Esophagus mucosa (tissue), 1 donor: ENCODE data around the gene CPT1A. TPM values are rescaled to one million over a fixed set of nuclear protein-coding genes. Genes with fewer than 3 reads are reported as not detected.
A peak's percentile ranks its signal among the peaks of the same experiment; 100 is the strongest.

ENCODE experiments used
- ATAC-seq: fragments of 200-7000 bp; cut with Tn5 transposase; one replicate; pipeline ENCODE4 v1.9.1; 2020
- total RNA-seq: library from RNA; stranded (reverse); gene quantifications from one replicate; pipeline ENCODE4 v1.2.4, GENCODE V29; 2023
- donor health status: DM: yes; HTN: yes; CAD: no.

CPT1A gene
- total RNA-seq, 1 donor from 2014 or later = 23.9 TPM

DNA sequence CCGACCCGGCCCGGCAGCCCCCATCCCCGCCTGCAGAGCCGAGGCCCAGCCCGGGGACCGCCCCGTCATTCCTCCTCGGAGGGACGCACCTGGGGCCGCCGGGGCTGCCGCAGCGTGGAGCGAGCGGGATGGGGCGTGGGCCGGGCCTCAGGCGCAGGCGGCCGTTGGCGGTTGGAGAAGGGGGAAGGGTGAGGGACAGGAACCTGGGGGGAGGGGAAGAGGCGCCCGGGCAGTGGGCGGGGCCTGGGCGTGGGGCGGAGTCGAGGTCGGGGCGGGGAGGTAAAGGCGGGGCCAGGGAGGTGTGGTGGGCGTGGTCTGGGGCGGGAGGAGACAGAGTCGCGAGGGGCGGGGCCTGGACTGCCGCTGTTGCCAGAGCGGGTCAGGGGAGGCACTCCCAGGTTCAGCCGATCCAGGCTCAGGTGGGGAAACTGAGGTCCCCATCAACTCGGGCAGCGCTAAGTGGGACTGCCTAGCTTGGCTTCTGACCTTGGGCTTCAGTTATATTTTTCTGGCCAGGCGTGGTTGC is 90.3 kb downstream of the CPT1A start, which contains the start of gene TESMIN:
TESMIN (minus strand) TSS at position 190 of the 526 bp plus-strand sequence. CDS start 860 bp downstream, outside the sequence.
- ATAC-seq = peak; percentile 99

GRCh38 chr11:68751004-68751325 is 90.8 kb downstream of the CPT1A start:
- ATAC-seq = peak; percentile 8

DNA sequence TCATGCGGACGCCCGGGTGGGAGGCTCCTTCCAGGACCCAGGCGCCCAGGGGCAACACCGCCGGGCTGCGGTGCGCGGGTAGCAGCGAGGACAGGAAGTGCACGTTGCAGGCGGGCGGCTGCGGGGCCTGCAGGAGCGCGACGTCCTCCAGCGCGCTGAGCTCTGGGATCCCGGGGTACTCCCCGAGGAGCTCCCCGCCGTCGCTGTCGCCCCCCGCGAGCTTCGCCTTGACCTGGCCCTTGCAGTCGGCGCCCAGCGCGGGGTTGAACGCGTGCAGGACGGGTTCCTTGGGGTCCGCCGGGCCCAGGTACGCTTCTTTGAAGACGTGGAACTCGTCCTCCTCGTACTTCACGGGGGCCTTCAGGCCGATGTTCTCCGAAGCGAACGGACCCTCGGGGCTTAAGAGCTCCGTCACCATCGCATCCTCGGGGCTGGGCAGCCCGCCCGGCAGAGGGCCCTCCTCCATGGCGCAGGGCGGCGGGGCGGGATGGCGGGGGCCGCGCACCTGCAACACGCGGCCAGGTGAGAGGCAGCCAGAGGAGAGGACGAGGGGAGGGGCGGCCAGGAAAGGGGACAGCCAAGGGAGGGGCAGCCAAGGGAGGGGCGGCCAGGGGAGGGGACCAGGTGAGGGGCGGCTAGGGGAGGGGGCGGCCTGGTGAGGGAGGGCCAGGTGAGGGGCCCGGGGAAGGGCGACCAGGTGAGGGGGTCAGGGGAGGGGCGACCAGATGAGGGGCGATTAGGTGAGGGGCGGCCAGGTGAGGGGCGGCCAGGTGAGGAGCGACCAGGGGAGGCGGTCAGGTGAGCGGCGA is 91.3 kb downstream of the CPT1A start:
- no peak for ATAC-seq

DNA sequence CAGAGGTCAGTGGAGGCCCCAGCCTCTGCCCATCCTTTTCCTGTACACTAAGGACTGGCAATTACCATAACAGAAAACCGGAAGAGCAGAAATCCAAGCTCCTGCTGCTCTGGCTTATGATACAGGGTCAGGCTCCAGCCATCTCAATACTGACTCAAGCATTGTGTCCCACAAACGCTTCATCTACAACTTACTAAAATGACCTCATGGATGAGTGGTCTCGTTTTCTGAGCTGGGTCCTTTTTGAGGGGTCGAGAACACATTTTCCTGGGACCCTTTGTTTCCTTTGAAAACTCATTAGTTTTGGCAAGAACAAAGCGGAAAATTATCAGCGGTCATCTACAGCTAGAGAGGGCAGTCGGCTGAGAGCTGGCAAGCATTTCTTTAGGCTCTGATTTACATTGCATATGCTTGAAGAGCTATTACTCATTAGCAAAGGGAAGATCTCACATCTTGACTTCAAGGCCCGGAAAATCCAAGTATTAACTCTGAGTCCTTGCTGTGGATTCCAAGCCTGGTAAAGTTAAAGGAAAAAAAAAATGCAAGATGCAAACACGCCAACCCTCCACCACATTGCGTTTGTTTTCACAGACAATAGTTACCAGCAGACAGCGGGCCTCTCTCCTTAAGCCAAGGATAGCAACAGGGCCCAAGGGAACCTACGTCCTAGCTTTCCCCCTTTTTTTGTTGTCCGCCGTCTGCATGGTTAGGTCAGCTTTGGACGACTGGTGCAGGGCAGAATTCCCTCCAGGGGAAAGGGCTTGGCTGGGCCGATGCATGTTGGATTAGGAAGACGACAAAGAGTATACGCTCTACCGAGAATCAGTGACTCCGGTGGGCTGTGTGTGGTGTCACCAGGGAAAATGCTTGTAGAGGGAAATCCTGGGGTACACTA is 92.2 kb downstream of the CPT1A start:
- no peak for ATAC-seq

- ATAC-seq = no peak
Measured at GRCh38 chr11:68748061-68748460, 93.7 kb downstream of the CPT1A start.

DNA sequence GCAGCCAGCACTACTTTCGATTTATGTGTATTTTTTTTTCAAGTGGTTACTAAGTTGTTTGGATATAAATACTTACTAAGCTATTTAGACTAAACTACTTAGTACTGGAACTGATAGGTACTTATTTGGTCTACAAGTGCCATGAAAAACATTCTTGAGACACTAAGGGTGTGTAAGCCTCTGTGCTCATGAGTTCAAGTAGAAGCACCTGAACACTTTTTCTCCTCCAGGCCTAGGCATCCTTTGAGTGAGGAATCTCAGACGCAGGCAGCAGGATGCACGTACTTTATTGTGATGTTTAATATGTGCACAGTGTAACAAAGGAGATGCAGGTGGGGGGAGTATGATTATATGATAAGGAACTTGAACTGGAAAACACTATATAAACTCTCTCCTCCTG is 98.2 kb downstream of the CPT1A start:
- ATAC-seq = no peak

DNA sequence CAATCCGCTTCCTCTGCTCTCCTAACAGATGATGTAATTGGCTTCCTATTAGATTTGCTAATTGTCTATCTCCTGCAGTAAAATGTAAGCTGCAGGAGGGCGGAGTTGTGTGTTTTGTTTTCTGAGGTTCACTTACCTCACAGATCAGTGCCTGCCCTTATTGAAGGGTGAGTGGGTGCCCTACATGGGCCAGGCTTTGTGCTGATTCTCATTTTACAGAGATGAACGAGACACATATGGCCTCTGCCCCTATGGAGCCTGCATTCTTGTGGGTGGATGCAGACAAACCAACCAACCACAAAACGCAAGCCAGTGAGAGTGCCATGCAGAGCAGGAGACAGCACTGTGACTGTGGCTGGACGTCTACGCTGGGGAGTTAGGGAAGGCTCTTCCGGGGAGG is 100.3 kb downstream of the CPT1A start:
- ATAC-seq = no peak

GRCh38 chr11:68735646-68736045 is 106.1 kb downstream of the CPT1A start:
- no peak for ATAC-seq

DNA sequence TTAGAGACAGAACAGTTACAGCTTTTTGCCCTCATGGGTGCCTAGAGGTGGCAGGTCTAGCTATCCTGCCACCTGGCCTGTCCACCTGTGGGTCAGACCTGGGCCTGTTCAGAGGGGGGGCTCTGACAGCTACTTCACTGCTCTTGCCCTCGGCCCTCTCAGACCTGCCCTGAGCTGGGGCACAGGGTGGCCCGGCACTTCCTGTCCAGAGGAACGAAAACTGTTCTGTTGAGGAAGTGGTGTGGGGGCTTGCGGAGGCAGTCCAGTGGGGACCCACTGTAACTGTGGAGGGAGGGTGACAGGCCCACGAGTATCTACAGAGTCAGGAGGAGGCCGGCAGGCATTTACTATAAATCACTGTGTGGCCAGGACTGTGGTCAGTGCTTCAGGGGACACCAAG is 106.6 kb downstream of the CPT1A start:
- ATAC-seq = peak; percentile 17

DNA sequence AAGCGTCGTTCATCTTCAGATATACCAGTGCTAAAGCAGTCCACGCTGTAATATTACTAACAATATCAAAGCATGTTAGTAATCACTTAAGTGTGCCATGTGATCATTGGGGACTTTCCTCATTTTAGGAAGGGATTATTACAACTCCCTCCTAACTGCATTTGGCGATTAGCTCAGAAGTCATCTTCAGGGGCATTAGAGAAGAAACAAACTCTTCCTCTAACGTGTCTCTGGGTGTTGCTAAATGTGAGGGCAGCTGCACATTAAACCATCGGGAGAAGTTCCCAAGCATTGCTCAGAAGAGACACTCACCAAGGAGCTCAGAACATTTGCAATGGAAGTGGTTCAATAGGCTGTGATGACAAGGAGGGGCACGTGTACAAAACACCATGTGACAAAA is 107.6 kb downstream of the CPT1A start:
- no peak for ATAC-seq

DNA sequence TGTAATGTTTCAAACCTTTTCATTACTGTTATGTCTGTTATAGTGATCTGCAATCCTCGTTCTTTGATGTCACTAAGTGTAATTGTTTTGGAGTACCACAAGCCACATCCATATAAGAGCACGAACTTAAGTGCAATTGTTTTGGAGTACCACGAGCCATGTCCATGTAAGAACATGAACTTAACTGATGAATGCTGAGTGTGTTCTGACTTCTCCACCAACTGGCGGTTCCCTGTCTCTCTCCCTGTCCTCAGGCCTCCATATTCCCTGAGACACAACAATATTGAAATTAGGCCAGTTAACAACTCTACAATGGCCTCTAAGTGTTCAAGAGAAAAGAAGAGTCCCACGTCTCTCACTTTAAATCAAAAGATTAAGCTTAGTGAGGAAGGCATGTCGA is 113.9 kb downstream of the CPT1A start:
- no peak for ATAC-seq

- no peak for ATAC-seq
Measured at GRCh38 chr11:68724293-68724692, 117.4 kb downstream of the CPT1A start.

DNA sequence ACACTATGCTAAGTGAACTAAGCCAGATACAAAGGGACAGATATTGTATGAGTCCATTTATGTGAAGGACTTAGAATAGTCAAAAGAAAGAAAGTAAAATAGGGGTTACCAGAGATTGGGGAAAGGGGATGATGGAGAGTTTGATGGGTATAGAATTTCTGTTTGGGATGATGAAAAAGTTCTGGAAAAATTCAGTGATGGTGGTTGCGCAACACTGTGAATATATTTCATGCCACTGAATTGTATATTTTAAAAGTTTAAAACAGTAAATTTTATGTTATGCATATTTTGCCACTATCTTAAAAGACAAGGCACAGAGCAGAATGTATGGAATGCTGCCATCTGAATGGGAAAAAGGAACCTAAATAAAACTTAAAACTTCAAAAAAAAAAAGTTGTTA is 119.6 kb downstream of the CPT1A start:
- no peak for ATAC-seq

DNA sequence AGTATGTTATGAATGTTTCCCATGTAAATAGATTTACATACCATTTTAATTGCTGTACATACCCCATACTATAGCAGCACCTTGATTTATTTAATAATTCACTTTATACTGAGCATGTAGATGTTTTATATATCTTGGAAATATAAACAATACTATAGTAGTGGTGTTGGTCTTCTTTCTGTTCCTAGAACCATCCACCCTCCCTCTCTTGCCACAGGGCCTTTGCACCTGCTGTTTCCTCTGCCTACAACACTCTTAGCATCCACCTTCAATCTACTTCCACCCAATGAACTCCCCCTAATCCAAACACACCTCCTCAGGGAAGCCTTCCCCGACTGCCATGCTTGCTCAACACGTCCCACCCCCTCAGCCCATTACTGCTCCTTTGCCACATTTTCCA is 120.6 kb downstream of the CPT1A start:
- no peak for ATAC-seq

DNA sequence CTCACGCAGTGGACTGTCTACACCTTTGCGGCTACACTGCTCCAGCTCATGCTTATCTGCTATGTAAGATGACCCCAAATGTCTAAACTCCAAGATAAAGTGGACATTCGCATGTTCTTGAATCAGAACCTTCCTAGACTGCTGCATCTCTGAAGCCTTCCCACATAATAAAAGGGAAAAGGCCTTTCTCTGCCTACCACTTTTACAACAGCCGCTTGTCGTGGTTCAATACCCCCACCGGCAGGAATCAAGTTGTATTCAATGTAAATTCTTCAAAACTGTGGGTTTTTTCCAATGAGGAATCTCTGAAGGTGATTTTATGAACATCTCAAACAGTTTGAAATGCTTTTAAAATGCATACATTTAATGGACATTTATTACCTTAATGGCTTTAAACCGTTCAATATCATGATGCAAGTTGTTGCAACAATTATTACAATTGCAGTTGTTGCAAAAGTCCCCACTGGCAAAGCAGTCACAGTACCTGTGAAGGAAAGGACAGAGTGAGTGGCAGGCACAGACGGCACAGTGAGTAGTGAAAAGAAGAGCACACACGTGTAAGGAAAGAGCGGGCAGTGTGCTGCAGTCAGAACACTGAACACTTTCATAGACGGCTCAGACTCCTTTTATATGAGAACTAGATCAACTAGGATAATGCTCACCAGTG is 126.1 kb downstream of the CPT1A start:
- no peak for ATAC-seq

DNA sequence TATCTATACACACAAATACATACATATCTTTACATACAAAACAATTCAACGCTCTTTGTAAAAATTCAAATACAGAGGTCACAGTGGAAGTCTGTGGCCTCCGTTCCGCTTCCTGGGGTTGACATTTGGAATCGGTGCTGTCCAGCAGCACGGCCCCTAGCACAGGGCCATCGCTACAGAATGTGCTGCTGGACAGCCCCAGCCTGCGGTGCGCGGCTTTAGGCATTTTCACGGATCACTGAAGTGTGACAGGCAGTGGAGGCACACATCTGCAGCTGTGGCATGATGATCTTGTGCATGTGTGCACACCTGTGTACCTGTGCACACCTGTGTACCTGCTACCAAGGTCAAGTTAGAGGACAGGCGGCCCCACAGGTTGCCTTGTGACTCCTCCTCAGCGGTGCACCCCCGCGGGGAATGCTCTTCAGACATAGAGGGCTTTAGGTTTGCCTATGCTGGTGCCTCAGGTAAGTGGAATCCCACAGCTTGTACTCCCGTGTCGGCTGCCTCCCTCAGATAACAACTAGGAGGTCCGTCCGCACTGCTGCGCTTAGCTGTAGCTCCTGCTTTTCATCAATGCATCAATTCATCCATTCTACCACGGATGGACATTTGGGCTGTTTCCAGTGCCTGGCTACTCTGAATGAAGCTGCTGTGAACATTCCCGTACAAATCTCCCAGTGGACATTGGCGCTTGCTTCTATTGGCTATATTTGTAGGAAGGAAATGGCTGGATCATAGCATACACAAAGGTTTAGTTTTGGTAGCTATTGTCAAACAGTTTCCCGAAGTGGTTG is 127.5 kb downstream of the CPT1A start:
- no peak for ATAC-seq

DNA sequence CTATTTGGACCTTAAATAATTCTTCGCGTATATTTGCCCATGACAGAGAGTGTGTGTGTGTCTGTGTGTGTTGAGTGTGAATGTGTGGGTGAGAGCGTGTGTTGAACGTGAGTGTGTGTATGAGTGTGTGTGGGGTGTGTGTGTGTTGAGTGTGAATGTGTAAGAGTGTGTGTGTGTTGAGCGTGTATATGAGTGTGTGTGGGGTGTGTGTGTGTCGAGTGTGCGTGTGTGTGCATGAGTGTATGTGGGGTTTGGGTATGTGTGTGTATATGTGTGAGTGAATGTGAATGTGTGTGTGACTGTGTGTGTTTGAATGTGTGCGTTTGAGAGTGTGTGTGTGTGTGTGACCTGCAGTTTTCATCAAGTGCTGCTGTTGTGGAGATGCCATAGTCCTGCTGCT is 130.6 kb downstream of the CPT1A start:
- no peak for ATAC-seq

DNA sequence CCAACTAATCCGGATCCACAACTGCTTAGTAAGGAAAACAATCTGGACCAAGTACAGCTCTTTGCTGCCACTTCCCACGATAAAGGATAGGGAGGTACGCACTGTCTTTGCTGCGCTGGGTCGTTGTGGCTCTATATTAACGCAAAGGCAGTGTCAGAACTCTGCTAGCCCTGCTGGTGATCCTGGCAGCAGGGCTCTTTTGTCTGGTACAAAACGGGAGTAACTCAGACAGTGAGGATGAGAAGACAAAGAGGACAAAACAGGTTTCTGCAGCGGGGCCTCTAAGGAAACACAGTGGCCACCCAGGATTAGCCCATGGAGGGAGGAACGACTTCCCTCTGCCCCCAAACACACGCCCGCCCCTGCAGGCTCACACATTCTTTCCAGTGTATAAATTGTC is 131.3 kb downstream of the CPT1A start:
- ATAC-seq = no peak

DNA sequence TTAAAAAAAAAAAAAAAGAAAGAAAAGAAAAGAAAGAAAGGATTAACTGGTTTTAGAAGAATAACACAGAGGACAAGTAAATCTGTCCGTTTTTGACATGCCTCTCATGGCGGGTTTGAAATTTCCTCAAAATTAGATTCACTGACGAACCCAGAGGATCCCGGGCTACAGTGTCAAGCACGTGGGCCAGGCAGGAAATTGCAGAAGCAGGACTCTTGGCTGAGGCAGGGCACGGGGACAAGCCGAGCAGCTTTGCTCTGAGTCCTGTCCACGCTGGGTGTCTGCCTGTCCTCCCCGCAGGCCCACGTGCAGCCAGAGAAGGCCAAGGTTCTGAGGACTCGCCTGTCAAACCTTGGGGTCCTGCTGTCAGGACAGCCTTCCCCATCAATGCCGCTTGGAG is 132.7 kb downstream of the CPT1A start:
- ATAC-seq = no peak

DNA sequence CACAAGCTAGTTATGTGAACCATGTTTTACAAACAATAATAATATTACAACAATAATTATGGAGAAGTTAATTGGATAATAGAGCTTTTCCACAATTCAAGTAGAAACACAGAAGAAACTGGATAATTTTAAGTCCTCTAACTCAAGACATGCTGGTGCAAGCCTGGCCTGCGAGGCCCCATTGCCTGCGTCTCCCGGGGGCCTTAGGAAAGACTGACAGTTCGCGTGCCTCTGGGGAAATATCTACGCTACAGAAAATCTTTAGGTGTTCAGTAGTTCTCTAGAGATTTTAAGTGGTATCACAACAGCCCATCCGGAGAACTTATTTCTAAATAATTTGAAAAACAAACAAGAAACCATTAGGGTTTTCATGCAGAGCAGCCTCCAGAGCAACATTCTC is 134.2 kb downstream of the CPT1A start:
- ATAC-seq = no peak

DNA sequence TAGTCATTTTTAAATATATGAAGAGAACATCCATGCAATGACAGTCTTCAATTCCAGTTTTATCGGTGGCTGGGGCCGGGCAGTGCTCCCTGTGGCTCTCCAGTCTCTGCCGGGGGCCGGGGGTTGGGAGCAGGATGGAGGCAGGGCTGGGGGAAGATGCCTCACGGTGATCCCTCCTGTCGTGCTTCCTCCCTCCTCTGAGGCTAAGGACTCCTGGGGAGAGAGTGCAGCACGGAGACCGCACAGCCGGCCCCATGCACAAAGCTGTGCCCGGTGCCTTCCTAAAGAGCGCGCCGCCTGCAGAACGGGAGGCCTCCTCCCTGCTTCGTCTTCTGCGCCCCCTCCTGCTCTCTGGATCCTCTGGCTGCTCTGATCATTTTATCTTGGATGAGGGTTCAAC is 136.8 kb downstream of the CPT1A start:
- no peak for ATAC-seq
